ENCODE results near the gene KPNA1. TPM values are rescaled to one million over a fixed set of nuclear protein-coding genes. Genes with fewer than 3 reads are reported as not detected.

KPNA1 gene
- total and polyA plus RNA-seq, 7 donors, result 9.6 to 50.1 (median 34.9) TPM

DNA sequence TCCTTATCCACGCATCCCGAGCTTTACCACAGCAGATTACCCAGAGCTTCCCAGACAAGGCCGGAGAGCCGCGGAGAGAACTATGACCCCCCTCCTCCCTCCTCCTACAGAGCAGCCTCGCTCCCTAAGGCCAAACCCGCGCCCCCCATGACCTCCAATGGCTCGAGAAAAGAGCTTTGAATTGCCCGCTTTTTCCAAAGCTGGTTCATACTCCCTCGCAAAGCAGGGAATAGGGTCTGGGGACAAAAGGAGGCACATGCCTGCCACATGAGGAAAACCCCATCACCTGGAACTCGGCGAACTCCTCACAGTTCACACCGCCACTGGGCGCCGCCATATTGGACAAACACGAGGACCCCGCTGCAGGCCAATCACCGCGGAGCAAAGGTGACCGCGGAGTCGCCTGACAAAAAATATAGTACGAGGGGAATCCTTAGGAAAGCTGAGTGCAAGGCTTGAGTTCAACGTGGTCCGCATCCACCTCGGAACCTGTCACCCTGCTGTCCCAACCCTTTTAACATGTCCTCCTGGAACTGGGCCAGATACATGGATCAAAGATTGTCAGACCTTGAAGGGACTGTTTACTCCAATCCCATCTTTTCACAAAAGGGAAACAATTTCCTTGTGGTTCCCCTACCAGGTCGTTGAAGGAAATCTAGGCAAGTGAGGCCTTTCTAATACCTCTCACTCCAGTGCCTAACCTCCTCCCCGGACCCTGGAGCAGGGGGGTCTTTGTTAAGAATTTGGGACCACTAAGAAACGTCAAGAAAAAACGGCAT, 131.7 kb downstream of the KPNA1 start, which contains the start of gene MIX23:
TSS of gene MIX23 (minus strand) at position 344 of the 779 bp plus-strand sequence. CDS start at position 337, 7 bp downstream.
- DNase-seq, result peak; percentile 91
- H3K4me1 ChIP-seq, result peaks cover 0 to 31% (median 26%) of the 10 kb centered on the region in 4 donors
- WGBS, 2 donors, result 0% methylated on average over 31 of the region's 31 CpGs
- no peaks in the 10 kb centered on the region for H3K27me3 ChIP-seq
- peak within 1 kb of the TSS; percentile 56 to 76 (median 72) for H3K4me3 ChIP-seq
- no peaks in the 10 kb centered on the region for H3K9me3 ChIP-seq
- H3K27ac ChIP-seq, result peak within 1 kb of the TSS; percentile 90 to 93 (median 92)
- peaks cover 0 to 7% (median 0%) of the 10 kb centered on the region in 4 donors for H3K36me3 ChIP-seq
- TF ChIP-seq, protein P1, sequence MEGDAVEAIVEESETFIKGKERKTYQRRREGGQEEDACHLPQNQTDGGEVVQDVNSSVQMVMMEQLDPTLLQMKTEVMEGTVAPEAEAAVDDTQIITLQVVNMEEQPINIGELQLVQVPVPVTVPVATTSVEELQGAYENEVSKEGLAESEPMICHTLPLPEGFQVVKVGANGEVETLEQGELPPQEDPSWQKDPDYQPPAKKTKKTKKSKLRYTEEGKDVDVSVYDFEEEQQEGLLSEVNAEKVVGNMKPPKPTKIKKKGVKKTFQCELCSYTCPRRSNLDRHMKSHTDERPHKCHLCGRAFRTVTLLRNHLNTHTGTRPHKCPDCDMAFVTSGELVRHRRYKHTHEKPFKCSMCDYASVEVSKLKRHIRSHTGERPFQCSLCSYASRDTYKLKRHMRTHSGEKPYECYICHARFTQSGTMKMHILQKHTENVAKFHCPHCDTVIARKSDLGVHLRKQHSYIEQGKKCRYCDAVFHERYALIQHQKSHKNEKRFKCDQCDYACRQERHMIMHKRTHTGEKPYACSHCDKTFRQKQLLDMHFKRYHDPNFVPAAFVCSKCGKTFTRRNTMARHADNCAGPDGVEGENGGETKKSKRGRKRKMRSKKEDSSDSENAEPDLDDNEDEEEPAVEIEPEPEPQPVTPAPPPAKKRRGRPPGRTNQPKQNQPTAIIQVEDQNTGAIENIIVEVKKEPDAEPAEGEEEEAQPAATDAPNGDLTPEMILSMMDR (IDR thresholded peaks at IDR 0.05), result no peak
- TF ChIP-seq POLR2AphosphoS5 (IDR thresholded peaks at IDR 0.05), result peak; percentile 46 to 84 (median 74)
- peak; percentile 24 to 34 for TF ChIP-seq POLR2A (IDR thresholded peaks at IDR 0.05)
- no peak for TF ChIP-seq EP300 (IDR thresholded peaks at IDR 0.05)
- intact Hi-C loops (cut with DNase I), result loop anchor here (5.0 to 10.0 kb wide), 2 partner anchors 129 to 838 kb away; partner anchors contain the start of genes KPNA1 and POLQ

DNA sequence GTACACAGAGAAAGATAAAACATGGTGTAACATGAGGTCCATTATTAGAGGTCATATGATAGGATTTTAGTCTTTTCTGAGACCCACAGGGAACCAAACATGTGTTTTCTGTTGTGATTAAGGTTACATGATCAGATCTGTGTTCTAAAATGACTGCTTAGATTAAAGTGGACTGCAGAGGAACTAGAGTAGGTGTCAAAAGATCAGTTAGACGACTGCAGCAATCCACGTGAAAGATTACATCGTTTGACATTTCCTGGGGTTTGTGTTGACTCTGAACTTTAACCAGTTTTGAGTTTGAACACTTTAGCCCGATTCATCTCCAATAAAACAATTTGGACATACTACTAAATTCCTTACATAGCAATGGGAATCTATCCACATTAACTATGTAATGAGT, 136.8 kb downstream of the KPNA1 start:
- 26 to 71% methylated on average over 4 of the region's 4 CpGs for WGBS, 2 donors
- intact Hi-C loops (cut with DNase I), result no loop called here
- H3K4me1 ChIP-seq, result peaks cover 0 to 12% (median 10%) of the 10 kb centered on the region in 4 donors
- DNase-seq, result no peak
- H3K36me3 ChIP-seq, result no peaks in the 10 kb centered on the region
- H3K4me3 ChIP-seq, result no peak overlapping the region
- no peak overlapping the region for H3K27ac ChIP-seq
- no peaks in the 10 kb centered on the region for H3K27me3 ChIP-seq
- H3K9me3 ChIP-seq, result no peaks in the 10 kb centered on the region
- TF ChIP-seq POLR2AphosphoS5 (IDR thresholded peaks at IDR 0.05) (no peak), EP300 (IDR thresholded peaks at IDR 0.05) (no peak), POLR2A (IDR thresholded peaks at IDR 0.05) (no peak)
- TF ChIP-seq, protein P1 (IDR thresholded peaks at IDR 0.05), result no peak

DNA sequence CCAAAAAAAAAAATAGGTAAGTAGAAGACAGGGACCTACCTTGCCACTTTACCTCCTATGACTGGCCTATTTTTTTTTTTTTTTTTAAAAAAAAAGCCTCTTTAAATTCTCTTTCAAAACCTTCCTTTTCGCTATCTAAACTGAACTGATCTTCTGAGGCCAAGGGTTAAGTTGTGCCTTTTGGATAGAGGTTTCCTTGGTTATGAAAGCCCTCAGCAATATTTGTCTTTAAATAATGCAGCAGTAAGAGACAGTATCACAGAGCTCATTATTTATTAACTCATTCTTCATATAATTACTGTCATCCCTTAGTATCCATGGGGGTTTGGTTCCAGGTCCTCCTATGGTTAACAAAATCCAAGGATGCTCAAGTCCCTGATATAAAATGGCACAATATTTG, 140.7 kb downstream of the KPNA1 start:
- Histone ChIP-seq H3K4me1 (no peaks in the 10 kb centered on the region), H3K27me3 (no peaks in the 10 kb centered on the region), H3K27ac (no peak overlapping the region), H3K36me3 (peaks cover 0 to 19% (median 3%) of the 10 kb centered on the region in 4 donors), H3K4me3 (no peak overlapping the region), H3K9me3 (no peaks in the 10 kb centered on the region)
- DNase-seq, result no peak
- no peak for TF ChIP-seq POLR2A (IDR thresholded peaks at IDR 0.05)
- TF ChIP-seq, protein P1 (IDR thresholded peaks at IDR 0.05), result no peak
- no peak for TF ChIP-seq POLR2AphosphoS5 (IDR thresholded peaks at IDR 0.05)
- TF ChIP-seq EP300 (IDR thresholded peaks at IDR 0.05), result no peak
- WGBS, 2 donors, result 90 to 100% methylated on average over 1 of the region's 1 CpG
- intact Hi-C loops (cut with DNase I), result no loop called here

Small RNA genes lying within 50 kb of the gene (small RNA-seq; reads per million reads assigned to genes)
- gene AC083798.1, result 0 reads per million in 3 donors
- gene AC096861.1, result 0 reads per million in 3 donors

Other genes starting within 250 kb of the KPNA1 start
- gene CSTA, start 189.7 kb downstream of the KPNA1 start, total RNA-seq, result 1 to 10 TPM in 2 of 4 donors, not detected in 2; 1.9 to 3.6 TPM
- gene CSTA, start 189.7 kb downstream of the KPNA1 start, polyA plus RNA-seq, result 10 to 100 TPM in 2 of 3 donors, 1 to 10 TPM in 1; 9.9 to 20.4 (median 11.0) TPM
- gene MIX23, start 131.7 kb downstream of the KPNA1 start, total RNA-seq, result 10 to 100 TPM in 3 of 4 donors, 1 to 10 TPM in 1; 8.2 to 24.8 (median 17.2) TPM
- 10 to 100 TPM; 43.2 to 49.2 (median 44.5) TPM for gene MIX23, start 131.7 kb downstream of the KPNA1 start, polyA plus RNA-seq
- gene FAM162A, start 130.8 kb downstream of the KPNA1 start, total RNA-seq, result 10 to 100 TPM; 37.1 to 56.6 (median 45.6) TPM
- 100 to 1,000 TPM; 200 to 298 (median 277) TPM for gene FAM162A, start 130.8 kb downstream of the KPNA1 start, polyA plus RNA-seq
- gene WDR5B, start 98.9 kb downstream of the KPNA1 start, total RNA-seq, result 1 to 10 TPM; 1.9 to 4.6 (median 2.7) TPM
- 1 to 10 TPM; 1.2 to 3.2 (median 1.2) TPM for gene WDR5B, start 98.9 kb downstream of the KPNA1 start, polyA plus RNA-seq
- 10 to 100 TPM; 24.5 to 43.0 (median 35.3) TPM for gene PARP9, start 49.4 kb upstream of the KPNA1 start, total RNA-seq
- gene PARP9, start 49.4 kb upstream of the KPNA1 start, polyA plus RNA-seq, result 10 to 100 TPM; 20.4 to 48.4 (median 26.8) TPM
- 10 to 100 TPM; 18.9 to 32.6 (median 25.0) TPM for gene DTX3L, start 49.4 kb upstream of the KPNA1 start, total RNA-seq
- gene DTX3L, start 49.4 kb upstream of the KPNA1 start, polyA plus RNA-seq, result 10 to 100 TPM in 2 of 3 donors, 1 to 10 TPM in 1; 9.6 to 33.2 (median 20.8) TPM
- 1 to 10 TPM; 1.1 to 3.9 (median 2.9) TPM for gene PARP15, start 62.7 kb upstream of the KPNA1 start, total RNA-seq
- gene PARP15, start 62.7 kb upstream of the KPNA1 start, polyA plus RNA-seq, result 10 to 100 TPM in 1 of 3 donors, 1 to 10 TPM in 1, not detected in 1; 1.2 to 16.8 TPM
- gene PARP14, start 165.9 kb upstream of the KPNA1 start, total RNA-seq, result 10 to 100 TPM; 41.7 to 90.3 (median 53.4) TPM
- 10 to 100 TPM in 2 of 3 donors, 1 to 10 TPM in 1; 4.8 to 28.4 (median 10.2) TPM for gene PARP14, start 165.9 kb upstream of the KPNA1 start, polyA plus RNA-seq